Activated naive CD4-positive, alpha-beta T cell treated with anti-CD3 and anti-CD28 coated beads, Interleukin-2, amount 50 U/mL, for 24 hours (primary cell): Measurements from ENCODE around the gene VENTX.

Source experiments
- H3K27ac Mint-ChIP-seq: one replicate; pipeline ENCODE4 v1.8.0; 2021; ENCODE audit warnings: mild to moderate bottlenecking, mixed read lengths
- H3K27me3 Mint-ChIP-seq: one replicate; pipeline ENCODE4 v1.8.0; 2021; ENCODE audit warnings: mixed read lengths
- H3K36me3 Mint-ChIP-seq: one replicate; pipeline ENCODE4 v1.8.0; 2021; ENCODE audit warnings: mixed read lengths
- H3K4me1 Mint-ChIP-seq: one replicate; pipeline ENCODE4 v1.8.0; 2021; ENCODE audit warnings: mixed read lengths
- H3K4me3 Mint-ChIP-seq: one replicate; pipeline ENCODE4 v1.8.0; 2021; ENCODE audit warnings: mild to moderate bottlenecking, mixed read lengths
- H3K9me3 Mint-ChIP-seq: one replicate; pipeline ENCODE4 v1.8.0; 2021; ENCODE audit warnings: mixed read lengths

The VENTX gene

DNA sequence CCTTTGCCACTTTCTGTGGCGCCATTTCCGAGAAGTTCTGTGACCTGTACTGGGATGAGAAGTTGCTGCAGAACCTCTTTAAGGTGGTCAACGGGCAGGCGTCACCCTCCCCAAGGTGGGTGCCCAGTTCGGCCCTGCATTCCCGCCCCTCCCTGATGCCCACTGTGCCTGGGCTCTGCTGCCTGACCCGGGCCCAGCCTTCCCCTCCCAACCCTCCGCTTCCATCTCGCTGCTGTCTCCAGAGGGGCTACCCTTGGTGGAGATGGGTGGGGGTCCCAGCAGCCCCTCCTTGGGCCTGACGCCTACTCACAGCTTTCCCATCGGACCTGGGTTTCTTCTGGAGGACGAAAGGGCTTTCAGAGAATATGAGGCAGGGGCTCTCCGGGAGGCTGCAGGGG lies 38.2 kb upstream of the VENTX start:
- no peaks in the 10 kb centered on the region for H3K36me3 Mint-ChIP-seq
- no peak overlapping the region for H3K4me3 Mint-ChIP-seq
- H3K4me1 Mint-ChIP-seq, result no peaks in the 10 kb centered on the region
- no peaks in the 10 kb centered on the region for H3K27me3 Mint-ChIP-seq
- no peaks in the 10 kb centered on the region for H3K9me3 Mint-ChIP-seq
- no peak overlapping the region for H3K27ac Mint-ChIP-seq

DNA sequence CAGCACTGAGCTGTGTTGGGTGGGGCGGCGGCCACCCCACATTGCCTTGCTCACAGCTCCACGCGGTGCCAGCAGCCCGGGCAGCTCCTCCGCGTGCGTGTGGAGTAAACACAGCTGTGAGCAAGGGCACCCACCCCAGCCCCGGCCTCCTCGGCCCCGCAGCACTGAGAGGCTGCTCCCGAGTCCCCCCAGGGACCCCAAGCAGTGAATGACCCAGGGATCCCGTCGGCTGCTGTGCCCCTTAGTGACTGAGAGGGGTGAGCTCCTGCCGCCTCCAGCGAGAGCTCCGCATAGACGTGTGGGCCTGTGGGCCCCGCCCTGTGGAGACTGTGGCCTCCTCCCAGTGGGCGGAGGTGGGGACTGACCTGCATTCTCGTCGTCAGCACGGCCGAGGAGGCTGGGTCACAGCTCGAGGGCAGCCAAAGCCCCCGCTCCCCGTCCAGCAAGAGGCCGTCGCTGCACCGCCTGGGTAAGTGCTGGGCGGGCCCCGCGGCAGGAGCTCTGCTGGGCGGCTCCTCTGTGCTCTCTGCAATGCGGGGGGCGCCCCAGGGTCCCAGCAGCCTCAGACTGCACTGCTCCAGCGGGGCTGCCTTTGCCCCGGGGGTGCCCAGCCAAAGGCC lies 37.6 kb upstream of the VENTX start:
- Mint-ChIP-seq H3K4me3 (no peak overlapping the region), H3K9me3 (no peaks in the 10 kb centered on the region), H3K36me3 (no peaks in the 10 kb centered on the region), H3K4me1 (no peaks in the 10 kb centered on the region), H3K27ac (no peak overlapping the region), H3K27me3 (no peaks in the 10 kb centered on the region)

DNA sequence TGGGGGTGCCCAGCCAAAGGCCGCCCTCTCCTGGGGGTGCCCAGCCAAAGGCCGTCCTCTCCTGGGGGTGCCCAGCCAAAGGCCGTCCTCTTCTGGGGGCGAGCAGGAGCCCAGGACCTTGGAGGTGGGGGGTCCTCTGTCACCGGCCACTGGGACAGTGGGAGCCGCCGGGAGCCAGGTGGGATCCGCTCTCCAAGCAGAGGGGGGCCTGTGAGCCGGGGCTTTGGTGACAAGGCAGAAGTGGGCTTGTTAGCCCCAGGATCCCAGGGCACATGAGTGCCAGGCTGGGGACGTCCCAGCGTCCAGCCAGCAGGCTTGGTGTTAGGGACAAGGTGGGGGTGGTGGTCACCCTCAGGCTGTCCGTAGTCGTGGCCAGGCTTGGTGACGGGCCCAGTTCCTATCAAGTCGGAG lies 37.0 kb upstream of the VENTX start:
- no peak overlapping the region for H3K27ac Mint-ChIP-seq
- no peaks in the 10 kb centered on the region for H3K36me3 Mint-ChIP-seq
- H3K27me3 Mint-ChIP-seq, result no peaks in the 10 kb centered on the region
- H3K4me1 Mint-ChIP-seq, result no peaks in the 10 kb centered on the region
- H3K9me3 Mint-ChIP-seq, result no peaks in the 10 kb centered on the region
- H3K4me3 Mint-ChIP-seq, result no peak overlapping the region

DNA sequence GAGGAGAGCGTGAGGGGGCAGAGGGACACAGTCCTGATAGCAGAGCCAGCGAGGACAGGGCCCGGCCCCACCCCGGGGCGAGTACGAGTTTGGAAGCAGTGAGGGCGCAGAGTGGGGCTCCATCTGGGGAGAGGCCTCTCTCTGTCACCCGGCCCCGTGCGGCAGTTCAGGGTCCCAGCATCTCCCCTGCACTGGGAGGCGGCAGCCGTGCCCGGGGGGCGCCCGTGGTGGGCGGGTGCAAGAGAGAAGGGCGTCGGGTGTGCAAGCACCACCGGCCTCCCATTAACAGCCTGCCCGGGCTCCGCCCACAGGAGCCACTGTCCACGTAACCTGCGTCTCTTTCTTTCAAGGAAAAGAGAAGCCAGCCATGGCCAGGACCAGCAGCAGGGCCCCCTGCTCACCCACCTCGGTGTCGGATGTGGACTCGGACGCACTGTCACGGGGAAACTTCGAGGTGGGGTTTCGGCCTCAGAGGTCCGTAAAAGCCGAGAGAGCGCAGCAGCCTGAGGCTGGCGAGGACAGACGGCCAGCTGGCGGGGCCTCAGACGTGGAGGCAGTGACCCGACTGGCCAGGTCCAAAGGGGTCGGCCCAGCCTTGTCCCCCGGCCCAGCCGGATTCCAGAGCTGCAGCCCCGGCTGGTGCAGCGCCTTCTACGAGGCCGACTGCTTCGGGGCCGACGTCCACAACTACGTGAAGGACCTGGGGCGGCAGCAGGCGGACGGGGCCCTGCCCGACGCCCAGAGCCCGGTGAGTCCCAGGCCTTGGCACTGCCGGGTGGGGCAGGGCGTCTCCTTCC lies 36.3 kb upstream of the VENTX start:
- no peaks in the 10 kb centered on the region for H3K36me3 Mint-ChIP-seq
- no peaks in the 10 kb centered on the region for H3K4me1 Mint-ChIP-seq
- no peak overlapping the region for H3K4me3 Mint-ChIP-seq
- H3K27me3 Mint-ChIP-seq, result no peaks in the 10 kb centered on the region
- no peaks in the 10 kb centered on the region for H3K9me3 Mint-ChIP-seq
- no peak overlapping the region for H3K27ac Mint-ChIP-seq

DNA sequence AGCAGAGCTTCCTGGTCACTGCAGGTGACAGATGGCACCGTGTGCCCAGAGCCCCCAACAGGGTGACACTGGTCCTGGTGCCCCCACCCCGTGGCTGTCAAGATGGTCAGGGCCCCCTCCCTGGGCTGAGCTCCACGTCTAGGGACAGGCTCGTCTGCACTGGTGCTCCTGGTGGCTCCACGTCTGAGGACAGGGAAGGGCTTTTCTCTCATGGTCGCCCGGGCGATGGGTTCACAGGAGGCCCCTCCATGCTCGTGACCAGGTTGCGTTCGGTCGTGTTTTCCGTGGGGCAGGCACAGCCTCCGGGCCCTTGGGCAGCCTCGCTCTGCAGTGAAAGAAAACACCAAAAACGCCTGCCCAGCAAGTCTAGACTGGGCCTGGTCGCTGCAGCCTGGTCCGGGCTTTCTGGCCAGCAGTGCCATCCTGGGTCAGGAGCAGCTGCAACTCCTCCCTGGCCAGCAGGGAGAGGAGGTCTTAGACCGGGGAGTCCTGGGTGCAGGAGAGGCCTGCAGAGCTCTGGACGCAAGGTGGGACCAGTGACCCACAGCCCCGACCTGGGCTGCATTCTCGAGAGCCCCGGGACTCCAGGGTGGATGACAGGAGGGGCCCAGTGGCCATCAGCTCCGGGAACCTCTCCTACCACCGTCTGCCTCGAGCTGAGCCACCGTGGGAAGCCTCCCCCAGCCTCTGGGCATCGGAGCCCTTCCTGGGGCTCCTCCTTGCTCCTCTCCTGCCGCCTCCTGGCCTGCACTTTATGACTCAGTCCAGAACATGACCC lies 35.5 kb upstream of the VENTX start:
- H3K27me3 Mint-ChIP-seq, result no peaks in the 10 kb centered on the region
- no peaks in the 10 kb centered on the region for H3K36me3 Mint-ChIP-seq
- no peak overlapping the region for H3K27ac Mint-ChIP-seq
- H3K9me3 Mint-ChIP-seq, result no peaks in the 10 kb centered on the region
- no peak overlapping the region for H3K4me3 Mint-ChIP-seq
- no peaks in the 10 kb centered on the region for H3K4me1 Mint-ChIP-seq

DNA sequence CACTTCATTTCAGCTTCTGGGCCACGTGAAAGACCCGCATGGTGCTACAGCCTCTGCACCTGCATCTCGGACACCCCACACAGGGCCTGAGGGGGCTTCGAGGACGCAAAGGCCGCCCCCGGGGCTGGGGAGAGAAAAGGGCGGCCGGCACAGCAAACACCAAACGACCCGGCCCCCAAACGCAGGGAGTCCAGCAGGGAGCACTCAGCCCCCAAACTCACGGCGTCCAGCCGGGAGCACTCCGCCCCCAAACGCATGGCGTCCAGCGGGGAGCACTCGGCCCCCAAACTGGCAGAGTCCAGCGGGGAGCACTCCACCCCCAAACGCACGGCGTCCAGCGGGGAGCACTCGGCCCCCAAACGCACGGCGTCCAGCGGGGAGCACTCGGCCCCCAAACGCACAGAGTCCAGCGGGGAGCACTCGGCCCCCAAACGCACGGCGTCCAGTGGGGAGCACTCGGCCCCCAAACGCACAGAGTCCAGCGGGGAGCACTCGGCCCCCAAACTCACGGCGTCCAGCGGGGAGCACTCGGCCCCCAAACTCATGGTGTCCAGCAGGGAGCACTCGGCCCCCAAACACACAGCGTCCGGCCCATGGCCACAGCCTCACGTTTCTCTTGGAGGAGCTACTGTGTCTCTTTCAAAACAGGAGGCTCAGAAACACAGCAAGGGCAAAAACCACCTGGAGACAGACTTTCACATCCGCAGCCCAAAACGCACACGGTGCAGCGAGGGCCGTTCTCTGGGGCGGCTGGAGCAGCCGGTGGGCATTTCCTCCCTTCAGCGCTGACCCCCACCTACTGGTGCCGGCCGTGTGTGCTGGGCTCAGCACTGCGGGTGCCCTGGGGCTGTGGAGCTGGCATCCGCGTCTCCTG lies 34.6 kb upstream of the VENTX start:
- Mint-ChIP-seq H3K9me3 (no peaks in the 10 kb centered on the region), H3K36me3 (no peaks in the 10 kb centered on the region), H3K4me1 (no peaks in the 10 kb centered on the region), H3K27ac (no peak overlapping the region), H3K27me3 (no peaks in the 10 kb centered on the region), H3K4me3 (no peak overlapping the region)

DNA sequence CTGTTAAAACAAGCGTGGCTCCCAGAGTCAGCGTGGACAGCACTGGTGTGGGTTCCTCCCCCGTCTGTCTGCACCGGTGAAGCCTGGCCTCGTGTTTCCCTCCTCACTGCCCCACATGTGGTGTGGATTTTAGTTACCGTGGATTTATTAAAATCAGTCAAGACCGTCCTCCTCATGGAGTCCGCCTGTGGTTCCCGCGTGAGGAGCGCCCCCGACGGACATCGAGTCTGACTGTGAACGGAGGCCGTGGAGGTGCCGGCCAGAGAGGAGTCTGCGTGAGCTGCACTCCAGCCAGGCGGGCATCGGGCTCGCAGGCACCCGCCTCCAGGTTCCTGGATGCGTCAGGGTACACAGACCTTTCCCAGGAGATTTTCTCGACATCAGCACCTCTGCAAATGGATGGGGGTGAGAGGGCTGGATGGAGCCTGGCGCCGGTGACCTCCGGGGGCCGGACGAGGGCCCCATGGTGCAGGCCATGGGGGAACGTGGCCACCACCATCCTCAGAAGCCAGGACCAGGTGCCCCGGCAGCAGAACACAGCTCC lies 33.9 kb upstream of the VENTX start:
- Mint-ChIP-seq H3K36me3 (no peaks in the 10 kb centered on the region), H3K4me1 (no peaks in the 10 kb centered on the region), H3K4me3 (no peak overlapping the region), H3K9me3 (no peaks in the 10 kb centered on the region), H3K27me3 (no peaks in the 10 kb centered on the region), H3K27ac (no peak overlapping the region)

DNA sequence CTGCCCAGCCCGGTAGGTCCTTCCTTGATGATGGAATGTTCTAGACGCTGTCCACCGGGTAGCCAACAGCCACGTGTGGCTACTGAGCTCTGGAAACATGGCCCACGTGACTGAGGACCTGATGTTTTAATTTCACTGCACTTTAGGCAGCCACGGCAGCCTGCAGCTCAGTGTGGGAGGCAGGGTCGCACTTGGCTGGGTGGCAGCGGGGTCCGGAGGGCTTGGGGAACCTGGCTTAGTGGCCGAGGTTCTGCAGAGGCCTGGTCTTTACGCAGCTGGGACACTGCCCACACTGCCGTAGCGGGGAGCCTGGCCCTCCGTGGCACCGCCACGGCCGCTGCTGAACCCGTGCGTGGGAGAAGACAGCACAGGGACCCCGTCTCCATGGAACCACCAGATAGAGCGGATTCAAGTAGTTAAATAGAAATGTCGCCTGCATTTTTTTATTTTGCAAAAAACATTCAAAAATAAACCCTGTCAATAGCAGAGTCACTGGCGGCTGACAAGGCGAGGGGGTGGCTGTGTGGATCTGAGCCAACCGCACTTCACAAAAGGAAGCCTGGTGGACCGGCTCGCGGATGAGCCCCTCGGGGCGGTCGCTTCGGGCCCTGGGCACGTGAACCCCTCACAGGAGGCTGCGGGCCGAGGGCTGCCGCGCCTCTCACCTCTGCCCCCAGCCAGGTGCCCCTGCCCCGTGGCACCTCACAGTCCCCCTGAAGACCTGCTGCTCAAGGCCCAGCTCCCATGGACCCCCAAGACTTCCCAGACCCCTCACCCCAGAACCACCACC lies 33.2 kb upstream of the VENTX start:
- H3K4me1 Mint-ChIP-seq, result no peaks in the 10 kb centered on the region
- no peaks in the 10 kb centered on the region for H3K36me3 Mint-ChIP-seq
- H3K27ac Mint-ChIP-seq, result no peak overlapping the region
- no peaks in the 10 kb centered on the region for H3K9me3 Mint-ChIP-seq
- H3K4me3 Mint-ChIP-seq, result no peak overlapping the region
- no peaks in the 10 kb centered on the region for H3K27me3 Mint-ChIP-seq

DNA sequence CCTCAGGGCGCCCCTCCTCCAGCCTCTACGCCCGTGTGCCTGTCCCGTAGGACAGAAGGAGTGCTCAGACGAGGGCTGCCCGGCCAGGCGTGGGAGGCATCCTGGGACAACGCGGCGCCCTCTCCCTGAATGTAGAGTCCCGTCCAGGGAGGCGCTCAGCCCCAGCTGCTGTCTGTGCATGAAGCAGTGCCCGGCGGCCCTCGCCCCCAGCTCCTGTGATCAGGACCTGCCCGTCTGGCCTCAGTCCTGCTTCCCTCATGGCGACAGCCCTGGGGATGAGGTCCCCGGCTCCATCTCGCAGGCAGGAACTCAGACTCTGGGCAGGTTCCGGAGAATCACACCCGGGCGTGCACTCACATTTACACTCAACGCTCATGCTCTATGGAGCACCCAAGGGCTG lies 32.5 kb upstream of the VENTX start:
- Mint-ChIP-seq H3K9me3 (no peaks in the 10 kb centered on the region), H3K4me3 (no peak overlapping the region), H3K27ac (no peak overlapping the region), H3K36me3 (no peaks in the 10 kb centered on the region), H3K27me3 (no peaks in the 10 kb centered on the region), H3K4me1 (no peaks in the 10 kb centered on the region)

DNA sequence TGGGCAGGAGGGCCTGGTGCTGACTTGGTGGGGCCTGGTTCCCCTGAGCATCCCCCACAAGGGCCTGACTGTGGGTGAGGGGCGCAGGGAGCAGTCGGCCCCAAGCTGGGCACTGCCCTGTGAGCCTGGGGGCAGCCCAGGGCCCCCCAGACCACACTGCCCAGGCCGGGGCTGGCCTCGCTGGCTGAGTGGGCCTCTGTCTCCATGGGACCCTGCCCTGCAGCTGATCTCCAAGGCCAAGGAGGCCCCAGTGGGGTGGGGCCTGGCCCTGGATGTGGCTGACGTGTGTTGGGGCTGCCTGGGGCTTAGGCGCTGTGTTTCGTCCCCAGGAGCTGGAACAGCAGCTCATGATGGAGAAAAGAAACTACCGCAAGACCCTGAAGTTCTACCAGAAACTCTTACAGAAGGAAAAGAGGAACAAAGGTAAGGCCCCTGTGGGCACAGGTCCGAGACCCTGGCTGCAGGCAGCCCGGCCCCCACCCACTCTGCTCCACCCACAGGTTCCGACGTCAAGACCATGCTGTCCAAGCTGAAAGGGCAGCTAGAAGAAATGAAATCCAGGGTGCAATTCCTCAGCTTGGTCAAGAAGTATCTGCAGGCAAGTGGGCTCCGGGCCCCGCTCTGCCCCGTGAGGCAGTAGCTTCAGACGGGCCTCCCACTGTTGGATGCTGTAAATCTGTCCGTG lies 31.2 kb upstream of the VENTX start:
- Mint-ChIP-seq H3K9me3 (no peaks in the 10 kb centered on the region), H3K4me3 (no peak overlapping the region), H3K36me3 (no peaks in the 10 kb centered on the region), H3K27me3 (no peaks in the 10 kb centered on the region), H3K4me1 (peaks cover 4% of the 10 kb centered on the region), H3K27ac (no peak overlapping the region)

DNA sequence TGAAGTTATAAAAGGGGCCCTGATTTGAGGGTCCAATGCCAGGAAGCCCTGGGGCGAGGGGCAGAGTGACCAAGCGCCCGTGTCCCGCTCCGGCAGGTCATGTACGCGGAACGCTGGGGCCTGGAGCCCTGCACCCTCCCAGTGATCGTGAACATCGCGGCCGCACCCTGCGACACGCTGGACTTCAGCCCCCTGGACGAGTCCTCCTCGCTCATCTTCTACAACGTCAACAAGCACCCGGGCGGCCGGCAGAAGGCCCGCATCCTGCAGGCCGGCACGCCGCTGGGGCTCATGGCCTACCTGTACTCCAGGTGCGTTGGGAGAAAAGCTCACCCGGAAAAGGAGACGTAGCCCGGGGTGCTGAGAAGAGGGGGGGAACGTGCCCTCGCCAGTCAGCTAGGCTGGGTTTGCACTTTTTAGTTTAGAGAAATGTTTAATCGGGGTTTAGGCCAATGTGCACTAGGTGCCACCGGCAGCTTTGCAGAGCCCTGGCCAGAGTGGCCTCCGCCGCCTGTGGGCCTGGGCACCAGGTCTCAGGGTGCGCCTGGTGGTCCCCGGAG lies 30.5 kb upstream of the VENTX start:
- Mint-ChIP-seq H3K4me1 (peaks cover 4% of the 10 kb centered on the region), H3K27me3 (peaks cover 1% of the 10 kb centered on the region), H3K27ac (no peak overlapping the region), H3K9me3 (no peaks in the 10 kb centered on the region), H3K36me3 (no peaks in the 10 kb centered on the region), H3K4me3 (no peak overlapping the region)

DNA sequence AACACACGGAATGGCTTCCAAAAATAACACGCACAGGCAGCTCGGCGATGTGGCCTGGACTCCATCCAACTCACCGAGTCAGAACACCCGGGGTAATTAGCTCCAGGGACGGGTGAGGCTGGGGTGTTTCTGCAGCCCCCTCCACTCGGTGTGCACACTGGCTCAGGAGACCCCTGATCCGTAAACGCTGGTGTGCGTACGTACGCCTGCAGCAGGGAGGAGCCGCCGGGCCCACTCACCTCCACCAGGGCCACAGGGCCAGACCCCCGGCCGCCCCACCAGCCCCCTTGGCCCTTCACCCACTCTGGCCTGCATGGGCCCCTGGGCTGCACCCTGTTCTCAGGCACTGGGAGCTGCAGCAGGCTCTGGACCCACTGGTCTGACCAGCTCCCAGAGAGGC lies 30.0 kb upstream of the VENTX start:
- Mint-ChIP-seq H3K36me3 (no peaks in the 10 kb centered on the region), H3K4me3 (no peak overlapping the region), H3K4me1 (peaks cover 4% of the 10 kb centered on the region), H3K27ac (no peak overlapping the region), H3K27me3 (peaks cover 2% of the 10 kb centered on the region), H3K9me3 (no peaks in the 10 kb centered on the region)

DNA sequence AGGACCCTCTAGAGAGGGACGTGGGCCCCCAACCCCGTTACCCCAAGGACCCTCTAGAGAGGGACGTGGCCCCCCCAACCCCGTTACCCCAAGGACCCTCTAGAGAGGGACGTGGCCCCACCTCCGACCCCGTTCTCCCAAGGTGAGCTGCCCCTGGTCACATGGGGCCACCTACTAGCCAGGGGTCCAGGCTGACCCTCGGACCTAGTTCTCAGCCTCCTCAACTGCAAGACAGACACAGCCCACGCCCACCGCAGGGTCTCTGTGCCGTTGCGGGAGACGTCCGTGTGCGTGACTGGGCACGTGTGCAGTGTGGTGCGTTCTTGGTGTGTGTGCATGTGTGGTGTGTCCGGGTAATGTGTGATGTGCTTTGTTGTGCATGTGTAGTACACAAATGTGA lies 29.2 kb upstream of the VENTX start:
- Mint-ChIP-seq H3K27ac (no peak overlapping the region), H3K4me1 (peaks cover 4% of the 10 kb centered on the region), H3K9me3 (no peaks in the 10 kb centered on the region), H3K36me3 (no peaks in the 10 kb centered on the region), H3K4me3 (no peak overlapping the region), H3K27me3 (peaks cover 2% of the 10 kb centered on the region)

DNA sequence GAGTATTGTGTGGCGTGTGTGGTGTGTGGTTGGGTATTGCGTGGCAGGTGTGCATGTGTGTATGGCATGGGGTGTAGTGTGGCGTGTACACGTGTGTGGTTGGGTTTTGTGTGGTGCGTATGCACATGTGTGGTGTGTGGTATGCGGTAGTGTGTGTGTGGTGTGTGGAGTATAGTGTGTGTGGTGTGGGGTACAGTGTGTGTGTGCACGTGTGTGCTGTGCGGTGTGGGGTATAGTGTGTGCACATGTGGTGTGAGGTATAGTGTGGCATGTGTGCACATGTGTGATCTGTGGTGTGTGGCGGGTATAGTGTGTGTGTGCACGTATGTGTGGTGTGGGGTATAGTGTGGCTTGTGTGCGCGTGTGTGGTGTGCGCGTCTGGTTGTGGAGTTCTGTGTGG lies 28.5 kb upstream of the VENTX start:
- no peak overlapping the region for H3K27ac Mint-ChIP-seq
- H3K4me3 Mint-ChIP-seq, result no peak overlapping the region
- peaks cover 4% of the 10 kb centered on the region for H3K4me1 Mint-ChIP-seq
- no peaks in the 10 kb centered on the region for H3K36me3 Mint-ChIP-seq
- H3K9me3 Mint-ChIP-seq, result no peaks in the 10 kb centered on the region
- H3K27me3 Mint-ChIP-seq, result peaks cover 2% of the 10 kb centered on the region
